Activated CD8-positive, alpha-beta memory T cell treated with anti-CD3 and anti-CD28 coated beads for 36 hours (primary cell): ENCODE results near the gene RIC1. TPM values are rescaled to one million over a fixed set of nuclear protein-coding genes. Genes with fewer than 3 reads are reported as not detected.

Source experiments
- CTCF ChIA-PET: fragments of 350-600 bp; sonication (Branson Sonifier 250); formaldehyde crosslinking; loops from one replicate; lab custom pipeline; 2021; ENCODE audit warnings: antibody characterized with exemption; lab: Charles Lee
- POLR2A ChIA-PET: fragments of 350-600 bp; sonication (Branson Sonifier 250); formaldehyde crosslinking; loops from one replicate; lab custom pipeline; 2021; ENCODE audit warnings: antibody characterized with exemption; lab: Charles Lee
- total RNA-seq, 2 experiments: library from RNA; stranded (reverse); gene quantifications; one replicate each; pipeline ENCODE4 v1.2.3, GENCODE V29; 2021

Gene RIC1
- total RNA-seq, 2 experiments from 2014 or later = 13.4 to 15.2 TPM

GRCh38 chr9:5614192-5614591 is 14.7 kb upstream of the RIC1 start:
- POLR2A ChIA-PET = interaction anchor here (0.6 kb wide), 2 partner anchors 13 to 132 kb away, joined by 3 to 4 read pairs; no protein-coding TSS in a partner anchor

GRCh38 chr9:5614985-5615384 is 13.9 kb upstream of the RIC1 start:
- ChIA-PET POLR2A (no interaction called here), CTCF (interaction anchor here (0.6 kb wide), 1 partner anchor 16 kb away, joined by 3 read pairs; no protein-coding TSS in a partner anchor)

More at GRCh38 chr9:5614192-5614591, 14.7 kb upstream of the RIC1 start:
- CTCF ChIA-PET = no interaction called here

- ChIA-PET CTCF (no interaction called here), POLR2A (no interaction called here)
Measured at GRCh38 chr9:5617749-5618148, 11.2 kb upstream of the RIC1 start.

GRCh38 chr9:5620494-5620893 is 8.4 kb upstream of the RIC1 start:
- ChIA-PET CTCF (interaction anchor here (1.0 kb wide), 1 partner anchor 31 kb away, joined by 3 read pairs; no protein-coding TSS in a partner anchor), POLR2A (no interaction called here)

- CTCF ChIA-PET = no interaction called here
- POLR2A ChIA-PET = no interaction called here
Measured at GRCh38 chr9:5621327-5621726, 7.6 kb upstream of the RIC1 start.

GRCh38 chr9:5622016-5622415 is 6.9 kb upstream of the RIC1 start:
- POLR2A ChIA-PET = no interaction called here

GRCh38 chr9:5624655-5625054 is 4.3 kb upstream of the RIC1 start:
- ChIA-PET POLR2A (no interaction called here), CTCF (no interaction called here)

More at GRCh38 chr9:5622016-5622415, 6.9 kb upstream of the RIC1 start:
- CTCF ChIA-PET = no interaction called here

- POLR2A ChIA-PET = interaction anchor here (0.6 to 1.7 kb wide), 5 partner anchors 13 to 786 kb away, joined by 3 to 8 read pairs (median 5); partner anchors contain the start of genes RANBP6 and UHRF2
- CTCF ChIA-PET = no interaction called here
Measured at GRCh38 chr9:5626727-5627634, 1.9 kb upstream of the RIC1 start.

GRCh38 chr9:5627686-5628085 is 1.2 kb upstream of the RIC1 start:
- CTCF ChIA-PET = interaction anchor here (1.3 to 1.7 kb wide), 2 partner anchors 189 to 203 kb away, joined by 3 to 4 read pairs; no protein-coding TSS in a partner anchor
- POLR2A ChIA-PET = interaction anchor here (0.6 to 1.7 kb wide), 9 partner anchors 14 to 786 kb away, joined by 3 to 8 read pairs (median 3); partner anchors contain the start of genes ERMP1, PDCD1LG2, RANBP6 and UHRF2

- ChIA-PET POLR2A (interaction anchor here (0.7 to 1.7 kb wide), 5 partner anchors 118 to 785 kb away, joined by 3 to 5 read pairs (median 3); partner anchors contain the start of genes ERMP1, PDCD1LG2 and UHRF2), CTCF (interaction anchor here (1.3 to 1.7 kb wide), 3 partner anchors 27 to 202 kb away, joined by 3 to 4 read pairs (median 4); no protein-coding TSS in a partner anchor)
Measured at GRCh38 chr9:5628183-5628529, 751 bp upstream of the RIC1 start.

GRCh38 chr9:5629312-5630080 is 589 bp downstream of the RIC1 start:
- CTCF ChIA-PET = interaction anchor here (1.3 to 1.7 kb wide), 3 partner anchors 29 to 201 kb away, joined by 3 to 4 read pairs (median 4); no protein-coding TSS in a partner anchor

GRCh38 chr9:5630081-5630507 is 1.2 kb downstream of the RIC1 start:
- POLR2A ChIA-PET = no interaction called here
- CTCF ChIA-PET = no interaction called here

More at GRCh38 chr9:5629312-5630080, 589 bp downstream of the RIC1 start:
- POLR2A ChIA-PET = interaction anchor here (0.5 to 1.6 kb wide), 7 partner anchors 21 to 801 kb away, joined by 3 to 7 read pairs (median 5); partner anchors contain the start of genes ERMP1 and RANBP6

GRCh38 chr9:5631026-5631425 is 2.1 kb downstream of the RIC1 start:
- CTCF ChIA-PET = interaction anchor here (0.7 kb wide), 1 partner anchor 16 kb away, joined by 3 read pairs; no protein-coding TSS in a partner anchor
- POLR2A ChIA-PET = no interaction called here

GRCh38 chr9:5632540-5632939 is 3.6 kb downstream of the RIC1 start:
- ChIA-PET POLR2A (interaction anchor here (0.7 kb wide), 1 partner anchor 374 kb away, joined by 3 read pairs; no protein-coding TSS in a partner anchor), CTCF (interaction anchor here (0.6 kb wide), 1 partner anchor 552 kb away, joined by 5 read pairs; no protein-coding TSS in a partner anchor)

- CTCF ChIA-PET = no interaction called here
- POLR2A ChIA-PET = no interaction called here
Measured at GRCh38 chr9:5633243-5633642, 4.3 kb downstream of the RIC1 start.

GRCh38 chr9:5635390-5635789 is 6.5 kb downstream of the RIC1 start:
- CTCF ChIA-PET = no interaction called here
- POLR2A ChIA-PET = no interaction called here

- CTCF ChIA-PET = no interaction called here
- POLR2A ChIA-PET = no interaction called here
Measured at GRCh38 chr9:5639816-5640215, 10.9 kb downstream of the RIC1 start.

GRCh38 chr9:5642170-5642569 is 13.3 kb downstream of the RIC1 start:
- ChIA-PET CTCF (no interaction called here), POLR2A (no interaction called here)

GRCh38 chr9:5643005-5643624 is 14.2 kb downstream of the RIC1 start:
- CTCF ChIA-PET = no interaction called here
- POLR2A ChIA-PET = no interaction called here
